Measurements from ENCODE around the gene GPR148. TPM values are rescaled to one million over a fixed set of nuclear protein-coding genes. Genes with fewer than 3 reads are reported as not detected.
"Not testable (repeated sequence)": the region's sequence is repeated elsewhere in the genome, so short reads cannot be mapped to it uniquely, and the experiment has no call there.

GPR148 gene
- total RNA-seq, 2 experiments from 2014 or later = not detected

GRCh38 chr2:130729322-130730299 is 741 bp downstream of the GPR148 start:
- Histone ChIP-seq H3K36me3 (ENCODE audit: insufficient read depth, low read length) (no peaks in the 10 kb centered on the region), H4K20me1 (ENCODE audit: insufficient read depth, low read length) (no peaks in the 10 kb centered on the region), H2AFZ (ENCODE audit: low read length) (no peak overlapping the region), H3K9me2 (ENCODE audit: insufficient read depth, low read length) (no peaks in the 10 kb centered on the region), H3K4me2 (ENCODE audit: low read length) (no peak overlapping the region), H3K79me2 (ENCODE audit: insufficient read depth, low read depth, low read length) (no peaks in the 10 kb centered on the region), H3K4me3 (ENCODE audit: low read depth, low read length, poor library complexity, severe bottlenecking) (no peak overlapping the region), H3K27ac (ENCODE audit: low read depth, low read length, poor library complexity, severe bottlenecking) (no peak overlapping the region), H3K9me3 (ENCODE audit: low read length) (no peaks in the 10 kb centered on the region), H3K4me1 (ENCODE audit: insufficient read depth, low read length, poor library complexity, severe bottlenecking) (peaks cover 11% of the 10 kb centered on the region)
- ChIA-PET CTCF (ENCODE audit: unreplicated experiment) (no interaction called here), POLR2A (no interaction called here)
- DNase-seq (ENCODE audit: low spot score) = no peak
- BruUV-seq (replicated peaks) = no TSS peak
- intact Hi-C loops (cut with micrococcal nuclease; ENCODE audit: unreplicated experiment) = no loop called here
- no peak for TF ChIP-seq EZH2phosphoT487 (IDR thresholded peaks at IDR 0.05; ENCODE audit: borderline replicate concordance, low read depth, low read length)
- TF ChIP-seq, protein P1, sequence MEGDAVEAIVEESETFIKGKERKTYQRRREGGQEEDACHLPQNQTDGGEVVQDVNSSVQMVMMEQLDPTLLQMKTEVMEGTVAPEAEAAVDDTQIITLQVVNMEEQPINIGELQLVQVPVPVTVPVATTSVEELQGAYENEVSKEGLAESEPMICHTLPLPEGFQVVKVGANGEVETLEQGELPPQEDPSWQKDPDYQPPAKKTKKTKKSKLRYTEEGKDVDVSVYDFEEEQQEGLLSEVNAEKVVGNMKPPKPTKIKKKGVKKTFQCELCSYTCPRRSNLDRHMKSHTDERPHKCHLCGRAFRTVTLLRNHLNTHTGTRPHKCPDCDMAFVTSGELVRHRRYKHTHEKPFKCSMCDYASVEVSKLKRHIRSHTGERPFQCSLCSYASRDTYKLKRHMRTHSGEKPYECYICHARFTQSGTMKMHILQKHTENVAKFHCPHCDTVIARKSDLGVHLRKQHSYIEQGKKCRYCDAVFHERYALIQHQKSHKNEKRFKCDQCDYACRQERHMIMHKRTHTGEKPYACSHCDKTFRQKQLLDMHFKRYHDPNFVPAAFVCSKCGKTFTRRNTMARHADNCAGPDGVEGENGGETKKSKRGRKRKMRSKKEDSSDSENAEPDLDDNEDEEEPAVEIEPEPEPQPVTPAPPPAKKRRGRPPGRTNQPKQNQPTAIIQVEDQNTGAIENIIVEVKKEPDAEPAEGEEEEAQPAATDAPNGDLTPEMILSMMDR (conservative IDR thresholded peaks at IDR 0.05; ENCODE audit: low read length) = no peak

DNA sequence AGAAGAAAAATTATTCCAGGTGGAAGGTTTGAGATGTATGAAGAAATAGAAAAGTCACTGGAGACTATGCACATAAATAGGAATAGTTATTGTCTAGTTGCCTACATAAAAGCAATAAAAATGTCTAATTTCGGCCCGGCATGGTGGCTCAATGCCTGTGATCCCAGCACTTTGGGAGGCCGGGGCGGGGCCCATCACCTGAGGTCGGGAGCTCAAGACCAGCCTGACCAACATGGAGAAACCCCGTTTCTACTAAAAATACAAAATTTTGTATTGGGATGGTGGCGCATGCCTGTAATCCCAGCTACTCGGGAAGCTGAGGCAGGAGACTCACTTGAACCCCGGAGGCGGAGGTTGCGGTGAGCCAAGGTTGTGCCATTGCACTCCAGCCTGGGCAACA is 3.4 kb downstream of the GPR148 start:
- intact Hi-C loops (cut with micrococcal nuclease; ENCODE audit: unreplicated experiment); H4K20me1 ChIP-seq (ENCODE audit: insufficient read depth, low read length); POLR2A ChIA-PET; H3K27ac ChIP-seq (ENCODE audit: low read depth, low read length, poor library complexity, severe bottlenecking); H3K9me2 ChIP-seq (ENCODE audit: insufficient read depth, low read length); H3K36me3 ChIP-seq (ENCODE audit: insufficient read depth, low read length); H3K4me1 ChIP-seq (ENCODE audit: insufficient read depth, low read length, poor library complexity, severe bottlenecking); H3K9me3 ChIP-seq (ENCODE audit: low read length); DNase-seq (ENCODE audit: low spot score); H3K4me2 ChIP-seq (ENCODE audit: low read length); H2AFZ ChIP-seq (ENCODE audit: low read length); BruUV-seq (replicated peaks); CTCF ChIA-PET (ENCODE audit: unreplicated experiment); H3K4me3 ChIP-seq (ENCODE audit: low read depth, low read length, poor library complexity, severe bottlenecking); H3K79me2 ChIP-seq (ENCODE audit: insufficient read depth, low read depth, low read length): not testable (repeated sequence)

DNA sequence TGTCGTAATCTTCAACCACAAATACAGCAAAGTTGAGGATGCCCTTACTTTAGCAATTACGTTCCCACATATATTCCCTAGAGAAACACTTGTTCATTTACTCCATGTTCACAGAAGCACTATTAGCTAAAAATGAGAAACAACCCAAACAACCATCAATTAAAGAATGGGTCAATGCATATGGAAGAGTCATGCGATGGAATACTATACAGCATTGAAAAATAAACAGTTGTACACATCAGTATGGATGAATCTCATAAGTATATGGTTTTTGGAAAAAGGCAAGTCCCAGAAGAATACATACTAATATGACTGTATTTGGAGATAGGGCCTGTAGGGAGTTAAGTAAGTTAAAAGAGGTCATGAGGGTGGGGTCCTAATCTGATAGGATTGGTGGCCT is 6.3 kb downstream of the GPR148 start:
- Histone ChIP-seq H2AFZ (ENCODE audit: low read length) (no peak overlapping the region), H3K79me2 (ENCODE audit: insufficient read depth, low read depth, low read length) (no peaks in the 10 kb centered on the region), H3K4me2 (ENCODE audit: low read length) (no peak overlapping the region), H4K20me1 (ENCODE audit: insufficient read depth, low read length) (no peaks in the 10 kb centered on the region), H3K4me1 (ENCODE audit: insufficient read depth, low read length, poor library complexity, severe bottlenecking) (no peaks in the 10 kb centered on the region), H3K9me3 (ENCODE audit: low read length) (no peaks in the 10 kb centered on the region), H3K4me3 (ENCODE audit: low read depth, low read length, poor library complexity, severe bottlenecking) (no peak overlapping the region), H3K36me3 (ENCODE audit: insufficient read depth, low read length) (no peaks in the 10 kb centered on the region), H3K9me2 (ENCODE audit: insufficient read depth, low read length) (no peaks in the 10 kb centered on the region), H3K27ac (ENCODE audit: low read depth, low read length, poor library complexity, severe bottlenecking) (no peak overlapping the region)
- intact Hi-C loops (cut with micrococcal nuclease; ENCODE audit: unreplicated experiment) = no loop called here
- POLR2A ChIA-PET = no interaction called here
- no peak for DNase-seq (ENCODE audit: low spot score)
- CTCF ChIA-PET (ENCODE audit: unreplicated experiment) = no interaction called here
- no TSS peak for BruUV-seq (replicated peaks)
- TF ChIP-seq, protein P1 (conservative IDR thresholded peaks at IDR 0.05; ENCODE audit: low read length) = no peak
- TF ChIP-seq EZH2phosphoT487 (IDR thresholded peaks at IDR 0.05; ENCODE audit: borderline replicate concordance, low read depth, low read length) = no peak

All from OCI-LY7 (cell line).